Left lung (tissue), 10 donors: ENCODE results near the gene NR1D2. TPM values are rescaled to one million over a fixed set of nuclear protein-coding genes. Genes with fewer than 3 reads are reported as not detected.
A peak's percentile ranks its signal among the peaks of the same experiment; 100 is the strongest.

Experiments
- ATAC-seq: fragments of 200-7000 bp; cut with Tn5 transposase; one replicate; pipeline ENCODE4 v1.9.1; 2020; ENCODE audit warnings: moderate library complexity
- DNase-seq, 4 donors: peaks; one replicate each; pipeline ENCODE4 v3.0.0-alpha.2; 2013 to 2020
- H3K27ac ChIP-seq, 2 donors: fragments of 200-600 bp; sonication (generic) in 1 of 2; one replicate each; pipeline versions ENCODE4 v1.5.0 to v1.8.0; 2020 to 2021
- H3K27me3 ChIP-seq, 2 donors: fragments of 200-600 bp; sonication (generic) in 1 of 2; one replicate each; pipeline versions ENCODE4 v1.5.0 to v1.8.0; 2020 to 2021
- H3K36me3 ChIP-seq, 2 donors: fragments of 200-600 bp; sonication (generic) in 1 of 2; one replicate each; pipeline versions ENCODE4 v1.5.0 to v1.8.0; 2020 to 2021
- H3K4me1 ChIP-seq, 2 donors: fragments of 200-600 bp; one replicate each; pipeline ENCODE4 v1.8.0; 2021
- H3K4me3 ChIP-seq, 2 donors: fragments of 200-600 bp; sonication (generic) in 1 of 2; one replicate each; pipeline versions ENCODE4 v1.5.0 to v1.8.0; 2020 to 2021; ENCODE audit warnings: mild to moderate bottlenecking in 1 of 2
- H3K9me3 ChIP-seq, 2 donors: fragments of 200-600 bp; sonication (generic) in 1 of 2; one replicate each; pipeline versions ENCODE4 v1.5.0 to v1.8.0; 2020 to 2021
- intact Hi-C, 2 donors: fragments of 100-400 bp; cut with DNase I; formaldehyde crosslinking; loops; one replicate each; pipeline versions ENCODE4 v1.11.2 to v1.14.2; 2022
- polyA plus RNA-seq, 6 donors: library from polyadenylated mRNA; unstranded; fragments of 120-200 nt; gene quantifications; one replicate each; pipeline ENCODE4 v1.2.1, GENCODE V29; 2013; ENCODE audit not compliant: insufficient read length in 6 of 6
- total RNA-seq, 2 donors: library from RNA; stranded (reverse); fragmentation: NEBNext Ultra II Directional; extraction: Animal tissue kit (Norgen Biotek cat#: 25700); gene quantifications; one replicate each; pipeline ENCODE4 v1.2.1, GENCODE V29; 2021
- TF ChIP-seq, protein P1 (sequence below), 2 donors: fragments of 200-600 bp; sonication (generic) in 1 of 2; IDR thresholded peaks; one replicate each; pipeline versions ENCODE4 v1.5.0 to v1.8.0; 2021; ENCODE audit warnings: antibody characterized with exemption in 2 of 2
- donor health status: DM: no; HTN: yes; CAD: no.
- donor health status: DM: no; HTN: no; CAD: no.

The NR1D2 gene
- total and polyA plus RNA-seq, 8 donors, result 18.8 to 45.0 (median 39.2) TPM

DNA sequence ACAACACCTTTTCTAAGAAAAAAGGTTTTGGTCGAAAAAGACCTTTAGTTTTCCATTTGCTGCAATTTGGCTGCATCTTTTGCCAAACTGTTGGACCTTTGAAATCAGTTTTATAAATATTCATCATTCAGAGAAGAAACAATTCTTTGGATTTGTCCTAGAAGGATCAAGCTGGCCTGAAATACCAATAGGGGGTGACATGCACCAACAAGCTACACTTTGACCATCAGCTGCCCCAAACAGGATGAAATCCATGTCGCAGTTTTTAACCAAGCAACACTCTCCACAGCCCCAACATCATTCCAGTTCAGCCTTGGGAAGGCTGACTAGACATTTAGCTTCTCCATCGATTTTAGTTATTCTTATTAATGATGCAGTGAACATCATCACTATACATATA lies 18.4 kb upstream of the NR1D2 start:
- no peak overlapping the region for H3K27ac ChIP-seq
- DNase-seq (no peak), ATAC-seq (no peak)
- TF ChIP-seq, protein P1, sequence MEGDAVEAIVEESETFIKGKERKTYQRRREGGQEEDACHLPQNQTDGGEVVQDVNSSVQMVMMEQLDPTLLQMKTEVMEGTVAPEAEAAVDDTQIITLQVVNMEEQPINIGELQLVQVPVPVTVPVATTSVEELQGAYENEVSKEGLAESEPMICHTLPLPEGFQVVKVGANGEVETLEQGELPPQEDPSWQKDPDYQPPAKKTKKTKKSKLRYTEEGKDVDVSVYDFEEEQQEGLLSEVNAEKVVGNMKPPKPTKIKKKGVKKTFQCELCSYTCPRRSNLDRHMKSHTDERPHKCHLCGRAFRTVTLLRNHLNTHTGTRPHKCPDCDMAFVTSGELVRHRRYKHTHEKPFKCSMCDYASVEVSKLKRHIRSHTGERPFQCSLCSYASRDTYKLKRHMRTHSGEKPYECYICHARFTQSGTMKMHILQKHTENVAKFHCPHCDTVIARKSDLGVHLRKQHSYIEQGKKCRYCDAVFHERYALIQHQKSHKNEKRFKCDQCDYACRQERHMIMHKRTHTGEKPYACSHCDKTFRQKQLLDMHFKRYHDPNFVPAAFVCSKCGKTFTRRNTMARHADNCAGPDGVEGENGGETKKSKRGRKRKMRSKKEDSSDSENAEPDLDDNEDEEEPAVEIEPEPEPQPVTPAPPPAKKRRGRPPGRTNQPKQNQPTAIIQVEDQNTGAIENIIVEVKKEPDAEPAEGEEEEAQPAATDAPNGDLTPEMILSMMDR (IDR thresholded peaks at IDR 0.05), result no peak
- no peaks in the 10 kb centered on the region for H3K27me3 ChIP-seq
- peaks cover 0 to 11% of the 10 kb centered on the region in 2 donors for H3K36me3 ChIP-seq
- H3K4me1 ChIP-seq, result peaks cover 0 to 3% of the 10 kb centered on the region in 2 donors
- H3K4me3 ChIP-seq, result no peak overlapping the region
- intact Hi-C loops, result no loop called here
- no peaks in the 10 kb centered on the region for H3K9me3 ChIP-seq

DNA sequence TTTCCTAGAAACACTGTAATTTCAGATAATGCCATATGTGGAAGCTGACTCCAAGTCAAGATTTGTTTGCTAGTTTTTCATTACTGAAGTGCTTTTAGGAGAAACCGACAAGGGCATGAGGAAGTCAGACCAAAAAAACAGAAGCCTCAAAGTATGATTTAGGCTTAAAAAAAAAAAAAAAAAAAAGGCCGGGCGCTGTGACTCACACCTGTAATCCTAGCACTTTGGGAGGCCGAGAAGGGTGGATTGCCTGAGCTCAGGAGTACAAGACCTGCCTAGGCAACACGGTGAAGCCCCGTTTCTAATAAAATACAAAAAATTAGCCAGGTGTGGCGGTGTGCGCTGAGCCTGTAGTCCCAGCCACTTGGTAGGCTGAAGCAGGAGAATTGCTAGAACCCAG lies 16.6 kb upstream of the NR1D2 start:
- DNase-seq, result peak in 1 of 4 donors; percentile 13
- Histone ChIP-seq H3K4me1 (peaks cover 0 to 3% of the 10 kb centered on the region in 2 donors), H3K27me3 (no peaks in the 10 kb centered on the region), H3K27ac (no peak overlapping the region), H3K4me3 (no peak overlapping the region), H3K9me3 (no peaks in the 10 kb centered on the region), H3K36me3 (no peaks in the 10 kb centered on the region)
- TF ChIP-seq, protein P1 (IDR thresholded peaks at IDR 0.05), result no peak
- peak; percentile 77 for ATAC-seq
- intact Hi-C loops, result no loop called here

DNA sequence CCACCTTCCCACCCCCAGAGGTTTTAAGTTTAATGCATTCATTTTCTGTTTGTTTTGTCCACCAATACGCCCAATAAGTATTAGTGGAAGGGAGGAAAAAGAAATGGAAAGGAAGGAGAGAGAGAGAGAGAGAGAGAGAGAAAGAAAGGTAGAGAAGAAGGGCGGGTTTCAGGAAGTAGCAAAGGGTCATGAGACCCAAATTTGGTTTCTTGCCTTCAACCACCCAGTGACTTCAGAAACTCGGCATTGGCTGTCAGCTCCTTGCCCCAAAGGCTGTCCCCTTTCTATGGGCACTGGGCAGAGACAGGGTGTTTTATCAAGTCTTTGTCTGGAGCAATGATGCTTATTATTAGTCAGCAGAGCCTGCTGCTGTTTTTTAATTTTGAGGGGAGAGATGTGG lies 13.5 kb upstream of the NR1D2 start:
- no peaks in the 10 kb centered on the region for H3K9me3 ChIP-seq
- TF ChIP-seq, protein P1 (IDR thresholded peaks at IDR 0.05), result no peak
- peaks cover 0 to 3% of the 10 kb centered on the region in 2 donors for H3K4me1 ChIP-seq
- H3K36me3 ChIP-seq, result no peaks in the 10 kb centered on the region
- intact Hi-C loops, result no loop called here
- H3K4me3 ChIP-seq, result no peak overlapping the region
- no peak for DNase-seq
- no peak for ATAC-seq
- no peaks in the 10 kb centered on the region for H3K27me3 ChIP-seq
- H3K27ac ChIP-seq, result no peak overlapping the region

DNA sequence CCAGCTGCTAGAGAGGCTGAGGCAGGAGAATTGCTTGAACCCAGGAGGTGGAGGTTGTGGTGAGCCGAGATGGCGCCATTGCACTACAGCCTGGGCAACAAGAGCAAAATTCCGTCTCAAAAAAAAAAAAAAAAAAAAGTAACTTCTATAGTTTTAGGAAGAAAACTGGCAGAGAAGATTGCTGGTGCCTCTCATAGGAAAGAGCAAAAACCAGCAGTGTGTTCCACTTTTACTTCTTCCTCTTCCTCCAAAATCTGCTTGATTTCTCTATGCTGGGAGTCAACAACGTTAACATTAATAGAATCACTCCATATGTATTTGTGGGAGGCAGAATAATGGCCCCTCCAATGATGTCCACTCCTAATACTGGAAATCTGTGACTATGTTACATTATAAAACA lies 12.5 kb upstream of the NR1D2 start:
- ATAC-seq (no peak), DNase-seq (no peak)
- Histone ChIP-seq H3K4me1 (peaks cover 0 to 3% of the 10 kb centered on the region in 2 donors), H3K9me3 (no peaks in the 10 kb centered on the region), H3K4me3 (no peak overlapping the region), H3K27me3 (no peaks in the 10 kb centered on the region), H3K36me3 (no peaks in the 10 kb centered on the region), H3K27ac (no peak overlapping the region)
- TF ChIP-seq, protein P1 (IDR thresholded peaks at IDR 0.05), result no peak
- intact Hi-C loops, result no loop called here

DNA sequence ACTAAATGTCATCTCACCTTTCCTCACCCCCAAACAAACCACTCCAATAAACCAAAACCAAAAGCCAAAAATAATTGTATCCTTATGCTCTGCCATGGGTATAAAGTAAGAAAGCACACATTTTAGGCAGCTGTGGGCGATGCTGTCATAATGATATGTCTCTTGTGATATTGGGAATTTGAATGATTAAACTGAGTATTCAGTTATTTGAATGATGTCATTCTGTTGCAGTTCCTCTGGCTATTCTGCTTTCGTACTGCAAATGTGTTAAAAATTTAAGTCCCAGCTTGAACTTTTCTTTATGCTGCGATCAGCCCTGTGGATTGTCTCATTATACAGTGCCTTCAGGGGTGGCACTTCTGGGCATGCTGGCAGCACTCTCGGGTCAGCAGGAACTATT lies 10.8 kb upstream of the NR1D2 start:
- Histone ChIP-seq H3K27ac (no peak overlapping the region), H3K9me3 (no peaks in the 10 kb centered on the region), H3K36me3 (no peaks in the 10 kb centered on the region), H3K27me3 (no peaks in the 10 kb centered on the region), H3K4me1 (no peaks in the 10 kb centered on the region), H3K4me3 (no peak overlapping the region)
- TF ChIP-seq, protein P1 (IDR thresholded peaks at IDR 0.05), result no peak
- ATAC-seq, result no peak
- DNase-seq, result no peak
- intact Hi-C loops, result no loop called here
